Esophagus squamous epithelium (tissue), 5 donors: ENCODE data around the gene MANSC4. TPM values are rescaled to one million over a fixed set of nuclear protein-coding genes. Genes with fewer than 3 reads are reported as not detected.
A peak's percentile ranks its signal among the peaks of the same experiment; 100 is the strongest.

Experiments
- DNase-seq: peaks from one replicate; lab custom pipeline; 2025; lab: John Stamatoyannopoulos, UW
- H3K27ac ChIP-seq, 4 donors: fragments of 200-600 bp; sonication (generic); one replicate each; pipeline ENCODE4 v1.5.1; 2016 to 2019; ENCODE audit warnings: mild to moderate bottlenecking in 1 of 4
- H3K27me3 ChIP-seq, 4 donors: fragments of 200-600 bp; sonication (generic); 1 replicate in 3 of 4; 2 replicates in 1 of 4; pipeline versions ENCODE4 v1.5.1 to v1.6.0; 2017 to 2021; ENCODE audit warnings: antibody characterized with exemption in 1 of 4
- H3K36me3 ChIP-seq, 3 donors: fragments of 200-600 bp; sonication (generic); one replicate each; pipeline ENCODE4 v1.5.1; 2016 to 2019
- H3K4me1 ChIP-seq, 3 donors: fragments of 200-600 bp; sonication (generic); one replicate each; pipeline ENCODE4 v1.5.1; 2017 to 2019
- H3K4me3 ChIP-seq, 4 donors: fragments of 200-600 bp; sonication (generic); 1 replicate in 3 of 4; 2 replicates in 1 of 4; pipeline ENCODE4 v1.5.1; 2016 to 2019; ENCODE audit warnings: mild to moderate bottlenecking in 2 of 4, moderate library complexity in 1 of 4
- H3K9me3 ChIP-seq, 3 donors: fragments of 200-600 bp; sonication (generic); one replicate each; pipeline ENCODE4 v1.5.1; 2016 to 2019
- CTCF ChIP-seq, 6 experiments: fragments of 450-650 bp in 4 of 6; fragments of 200-600 bp in 2 of 6; sonication (generic) in 2 of 6; IDR thresholded peaks; one replicate each; pipeline ENCODE4 v1.5.1; 2016 to 2019; ENCODE audit warnings: antibody characterized with exemption in 6 of 6, mild to moderate bottlenecking in 4 of 6, moderate library complexity in 4 of 6
- POLR2A ChIP-seq, 4 donors: fragments of 450-650 bp; IDR thresholded peaks; one replicate each; pipeline ENCODE4 v1.6.1; 2017; ENCODE audit warnings: antibody characterized with exemption in 4 of 4, mild to moderate bottlenecking in 4 of 4, moderate library complexity in 3 of 4
- WGBS, 2 donors: methylation state at CpG; one replicate each; pipeline ENCODE4 v1.1.5; 2018; 5-methylcytosine and 5-hydroxymethylcytosine counted together
- intact Hi-C: fragments of 100-400 bp; cut with DNase I; formaldehyde crosslinking; loops from one replicate; pipeline ENCODE4 v1.15.0; 2022
- total RNA-seq, 4 donors: library from RNA; depleted of rRNA; stranded (reverse); fragments of >200 nt; gene quantifications; one replicate each; pipeline ENCODE4 v1.1.0, GENCODE V29; 2016
- donor health status: DM: yes; HTN: yes; CAD: no.

The MANSC4 gene
- total RNA-seq, 4 donors from 2014 or later, result not detected

- intact Hi-C loops, result no loop called here
- Histone ChIP-seq H3K9me3 (no peaks in the 10 kb centered on the region), H3K27ac (peak overlapping the region; percentile 76 to 94 (median 89)), H3K4me3 (peak overlapping the region; percentile 60 to 81 (median 67)), H3K27me3 (no peaks in the 10 kb centered on the region), H3K4me1 (peaks cover 7 to 62% (median 11%) of the 10 kb centered on the region in 3 donors), H3K36me3 (peaks cover 0 to 7% (median 0%) of the 10 kb centered on the region in 3 donors)
- DNase-seq, result no peak
- WGBS, 2 donors, result 5 to 7% methylated on average over 10 to 17 of the region's 27 CpGs
- TF ChIP-seq CTCF (IDR thresholded peaks at IDR 0.05) (no peak), POLR2A (IDR thresholded peaks at IDR 0.05) (no peak)
Observed at GRCh38 chr12:27780612-27781408, 774 bp upstream of the MANSC4 start.

- H3K27me3 ChIP-seq, result no peaks in the 10 kb centered on the region
- DNase-seq, result no peak
- peak overlapping the region; percentile 60 to 81 (median 67) for H3K4me3 ChIP-seq
- WGBS, 2 donors, result 15 to 16% methylated on average over 11 to 15 of the region's 36 CpGs
- peaks cover 0 to 7% (median 0%) of the 10 kb centered on the region in 3 donors for H3K36me3 ChIP-seq
- H3K27ac ChIP-seq, result peak overlapping the region; percentile 76 to 94 (median 89)
- no peaks in the 10 kb centered on the region for H3K9me3 ChIP-seq
- intact Hi-C loops, result no loop called here
- H3K4me1 ChIP-seq, result peaks cover 7 to 49% (median 11%) of the 10 kb centered on the region in 3 donors
- no peak for TF ChIP-seq CTCF (IDR thresholded peaks at IDR 0.05)
- TF ChIP-seq POLR2A (IDR thresholded peaks at IDR 0.05), result no peak
Observed at GRCh38 chr12:27779416-27779919, 568 bp downstream of the MANSC4 start.

GRCh38 chr12:27778206-27778605 is 1.8 kb downstream of the MANSC4 start:
- Histone ChIP-seq H3K4me3 (no peak overlapping the region), H3K27me3 (no peaks in the 10 kb centered on the region), H3K36me3 (peaks cover 0 to 7% (median 0%) of the 10 kb centered on the region in 3 donors), H3K27ac (no peak overlapping the region), H3K9me3 (no peaks in the 10 kb centered on the region), H3K4me1 (peaks cover 7 to 37% (median 11%) of the 10 kb centered on the region in 3 donors)
- no peak for DNase-seq
- TF ChIP-seq POLR2A (IDR thresholded peaks at IDR 0.05), result no peak
- TF ChIP-seq CTCF (IDR thresholded peaks at IDR 0.05), result no peak
- WGBS, 2 donors, result 44 to 56% methylated on average over 1 of the region's 1 CpG
- intact Hi-C loops, result no loop called here

GRCh38 chr12:27777141-27777540 is 2.9 kb downstream of the MANSC4 start:
- H3K9me3 ChIP-seq, result no peaks in the 10 kb centered on the region
- H3K4me3 ChIP-seq, result no peak overlapping the region
- H3K27me3 ChIP-seq, result no peaks in the 10 kb centered on the region
- TF ChIP-seq POLR2A (IDR thresholded peaks at IDR 0.05) (no peak), CTCF (IDR thresholded peaks at IDR 0.05) (no peak)
- peaks cover 7 to 35% (median 11%) of the 10 kb centered on the region in 3 donors for H3K4me1 ChIP-seq
- DNase-seq, result no peak
- WGBS, 2 donors, result 84 to 89% methylated on average over 4 to 5 of the region's 5 CpGs
- intact Hi-C loops, result no loop called here
- H3K27ac ChIP-seq, result no peak overlapping the region
- no peaks in the 10 kb centered on the region for H3K36me3 ChIP-seq
